ENCODE measurements around the gene CHAC1.
A peak's percentile ranks its signal among the peaks of the same experiment; 100 is the strongest.

The CHAC1 gene

DNA sequence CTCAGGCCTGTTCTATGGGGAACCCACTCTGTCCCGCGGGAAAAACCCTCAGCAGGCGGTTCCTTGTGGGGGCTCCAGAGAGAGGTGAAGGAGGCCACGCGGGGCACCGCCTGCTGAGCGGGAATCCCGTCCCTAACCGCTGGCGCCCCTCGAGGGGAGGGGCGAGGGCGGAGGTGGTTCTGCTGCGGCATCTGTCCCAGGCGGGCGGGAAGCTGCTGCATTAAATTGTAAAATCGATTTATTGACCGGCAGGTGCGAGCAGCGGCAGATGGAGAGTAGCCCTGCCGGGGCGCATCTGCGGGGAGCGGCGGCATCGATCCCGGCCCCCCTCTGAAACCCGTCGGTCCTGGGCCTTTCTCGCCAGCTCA, 27.8 kb upstream of the CHAC1 start:
- no peak for DNase-seq

DNA sequence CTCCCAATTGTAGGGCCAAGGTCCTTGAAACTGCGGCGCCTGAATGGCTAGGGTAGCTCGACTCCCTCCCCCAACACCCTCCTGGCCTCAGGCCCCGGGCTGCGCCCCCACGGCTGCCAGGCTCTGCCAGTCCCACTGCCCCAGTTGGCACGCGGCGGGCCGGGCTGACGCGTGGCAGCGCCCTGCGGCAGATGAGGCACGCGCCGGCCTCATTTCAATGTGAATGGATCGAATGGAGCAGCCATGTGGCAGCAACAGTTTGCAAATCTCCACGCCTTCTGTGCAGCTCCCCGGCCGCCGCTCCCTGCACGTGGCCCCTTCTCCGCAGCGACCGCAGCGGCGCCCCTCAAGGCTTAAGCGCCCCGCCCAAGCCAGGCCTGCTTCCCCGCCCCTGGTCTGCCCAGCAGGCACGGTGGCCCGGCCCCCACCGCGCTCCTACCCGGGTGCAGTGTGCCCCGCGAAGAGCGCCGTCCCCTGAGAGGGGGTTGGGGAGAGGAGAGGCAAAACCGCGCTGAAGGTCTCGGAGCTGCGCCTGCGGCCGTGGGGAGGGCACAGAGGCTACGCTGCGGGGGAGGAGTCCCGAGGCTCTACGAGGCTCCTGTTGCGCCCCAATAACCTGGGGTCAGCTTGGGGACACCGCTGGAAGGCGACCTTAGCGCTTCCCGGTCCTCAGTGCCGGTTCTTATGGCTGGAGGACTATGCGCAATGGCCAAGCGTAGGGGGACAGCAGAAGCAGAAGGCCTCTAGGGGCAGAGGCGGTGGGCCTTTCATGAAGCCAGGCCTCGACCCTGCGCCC, 27.2 kb upstream of the CHAC1 start:
- no peak for DNase-seq

DNA sequence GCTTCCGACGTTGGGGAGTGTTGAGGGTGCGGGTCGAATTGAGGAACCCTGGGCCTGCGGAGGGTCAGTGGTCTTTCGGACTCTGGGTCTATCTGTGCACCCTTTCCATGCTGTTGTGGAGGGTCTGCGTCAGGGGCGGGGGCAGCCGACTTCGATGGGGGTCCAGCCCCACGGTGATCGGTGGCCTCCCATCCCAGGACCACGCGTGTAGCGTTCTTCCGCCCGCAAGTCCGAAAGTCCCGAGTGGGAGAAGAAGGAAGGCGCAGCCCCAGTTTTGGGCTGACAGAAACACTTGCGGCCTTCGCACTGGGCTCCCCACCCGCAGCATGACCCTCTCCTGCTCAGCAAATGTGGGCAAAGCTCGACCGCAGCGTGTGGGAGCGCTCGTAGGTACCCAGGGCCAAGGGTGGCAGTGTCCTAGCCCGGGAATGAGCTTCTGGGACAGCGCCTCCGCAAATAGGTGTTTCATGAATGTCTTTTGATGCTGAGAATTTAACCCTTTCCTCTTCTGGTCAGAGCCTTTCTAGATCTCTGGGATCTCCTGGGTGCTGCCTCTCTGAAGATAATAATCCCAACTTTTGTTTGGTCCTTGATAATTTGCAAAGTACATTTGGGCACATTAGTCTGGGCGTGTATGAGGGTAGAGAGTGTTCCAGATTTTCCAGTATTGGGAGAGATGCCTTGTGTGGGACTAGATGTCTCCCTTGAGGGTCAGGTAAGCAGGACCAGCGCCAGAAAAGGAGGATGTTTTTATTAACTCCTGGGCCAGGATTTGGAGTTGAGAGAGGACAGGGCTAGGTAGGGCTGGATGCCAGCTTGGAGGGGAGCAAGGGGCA, 26.4 kb upstream of the CHAC1 start:
- no peak for DNase-seq

DNA sequence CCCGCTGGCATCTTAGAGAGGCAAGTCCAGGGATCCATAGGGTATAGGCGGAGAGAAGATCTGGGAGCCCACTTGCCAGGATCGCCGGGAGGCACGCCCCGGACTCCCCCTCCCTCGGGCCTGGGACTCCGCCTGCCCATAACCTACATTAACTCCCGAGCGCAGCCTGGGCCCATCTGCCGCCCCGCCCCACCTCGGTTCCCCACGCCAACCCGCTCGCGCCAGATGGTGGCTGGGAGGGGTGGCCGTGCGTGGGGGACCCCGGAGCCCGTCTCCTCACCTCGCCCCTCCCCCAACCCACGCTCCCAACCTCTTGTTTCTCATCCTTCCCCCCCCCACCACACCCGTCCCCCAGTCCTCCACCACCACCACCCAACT, 25.8 kb upstream of the CHAC1 start:
- no peak for DNase-seq

DNA sequence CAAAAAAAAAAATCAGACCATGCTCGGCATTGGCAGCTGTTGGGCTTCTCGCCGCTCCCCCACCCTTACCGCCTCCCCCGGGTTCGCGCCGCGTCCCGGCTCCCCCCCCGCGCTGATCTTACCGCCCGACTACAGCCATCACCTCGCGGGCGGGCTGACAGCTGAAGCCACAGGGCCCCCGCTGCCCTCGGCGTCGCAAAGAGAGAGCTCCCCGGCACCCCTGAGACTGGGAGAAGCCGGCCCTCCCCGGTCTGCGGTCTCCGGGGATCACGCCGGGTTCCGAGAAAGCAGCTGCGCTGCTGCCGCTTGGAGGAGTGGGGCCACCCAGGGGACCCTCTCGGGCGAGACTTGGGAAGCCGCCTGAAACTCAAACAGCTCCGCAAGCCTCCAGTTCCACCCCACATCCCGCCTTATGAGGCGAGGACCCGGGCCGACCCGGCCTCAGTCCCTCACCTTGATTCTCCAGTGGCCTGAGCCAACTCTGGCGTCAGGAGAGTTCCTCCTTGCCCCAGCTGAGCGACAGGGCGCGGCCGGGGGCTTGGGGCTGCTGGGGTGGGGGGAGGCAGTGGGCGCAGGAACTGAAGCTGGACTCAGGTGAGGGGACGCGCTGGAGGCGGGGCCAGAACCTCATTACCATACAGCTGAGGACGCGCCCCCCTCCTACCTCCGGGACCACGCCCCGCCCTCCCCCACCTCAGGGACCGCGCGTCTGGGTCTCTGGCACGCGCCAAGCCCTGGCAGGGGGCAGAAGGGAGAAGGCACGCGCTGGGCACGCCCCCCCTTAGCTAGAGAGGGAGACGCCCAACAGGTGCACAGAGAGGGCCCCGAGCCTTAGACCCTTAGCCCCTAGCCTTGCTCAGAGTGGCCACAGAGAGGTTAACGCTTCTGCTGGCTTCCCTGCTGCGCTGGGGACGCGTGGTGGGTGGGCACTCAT, 25.1 kb upstream of the CHAC1 start:
- peak; percentile 89 for DNase-seq

DNA sequence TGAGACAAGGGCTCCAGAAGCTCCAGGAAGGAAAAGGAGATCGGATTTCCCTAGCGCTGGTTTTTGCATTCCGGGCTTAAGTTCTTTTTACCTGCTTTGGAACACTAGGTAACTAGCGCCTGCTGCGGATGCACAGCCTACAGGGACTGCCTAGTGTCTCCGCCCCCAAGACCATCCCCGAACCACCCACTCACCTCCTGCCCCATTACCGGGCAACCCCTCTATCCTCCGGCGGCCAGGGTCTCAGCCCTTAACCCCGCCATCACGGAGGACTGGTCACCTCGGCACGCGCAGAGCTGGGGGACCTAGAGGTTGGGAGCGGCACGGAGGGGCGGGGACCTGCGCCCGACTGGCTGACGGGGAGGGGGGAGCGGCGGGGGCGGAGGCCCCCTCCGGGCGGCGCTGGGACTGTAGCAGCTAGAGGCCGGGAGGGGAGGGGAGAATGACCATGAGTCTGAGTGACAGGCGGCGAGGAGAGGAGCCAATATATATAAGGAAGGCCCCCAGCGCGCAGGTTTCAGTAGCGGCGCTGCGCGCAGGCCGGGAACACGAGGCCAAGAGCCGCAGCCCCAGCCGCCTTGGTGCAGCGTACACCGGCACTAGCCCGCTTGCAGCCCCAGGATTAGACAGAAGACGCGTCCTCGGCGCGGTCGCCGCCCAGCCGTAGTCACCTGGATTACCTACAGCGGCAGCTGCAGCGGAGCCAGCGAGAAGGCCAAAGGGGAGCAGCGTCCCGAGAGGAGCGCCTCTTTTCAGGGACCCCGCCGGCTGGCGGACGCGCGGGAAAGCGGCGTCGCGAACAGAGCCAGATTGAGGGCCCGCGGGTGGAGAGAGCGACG, 24.2 kb upstream of the CHAC1 start, which contains the start of gene DLL4:
TSS of gene DLL4 (plus strand) at position 520 of the 839 bp plus-strand sequence. CDS start 329 bp downstream, outside the sequence.
- peak; percentile 87 for DNase-seq

DNA sequence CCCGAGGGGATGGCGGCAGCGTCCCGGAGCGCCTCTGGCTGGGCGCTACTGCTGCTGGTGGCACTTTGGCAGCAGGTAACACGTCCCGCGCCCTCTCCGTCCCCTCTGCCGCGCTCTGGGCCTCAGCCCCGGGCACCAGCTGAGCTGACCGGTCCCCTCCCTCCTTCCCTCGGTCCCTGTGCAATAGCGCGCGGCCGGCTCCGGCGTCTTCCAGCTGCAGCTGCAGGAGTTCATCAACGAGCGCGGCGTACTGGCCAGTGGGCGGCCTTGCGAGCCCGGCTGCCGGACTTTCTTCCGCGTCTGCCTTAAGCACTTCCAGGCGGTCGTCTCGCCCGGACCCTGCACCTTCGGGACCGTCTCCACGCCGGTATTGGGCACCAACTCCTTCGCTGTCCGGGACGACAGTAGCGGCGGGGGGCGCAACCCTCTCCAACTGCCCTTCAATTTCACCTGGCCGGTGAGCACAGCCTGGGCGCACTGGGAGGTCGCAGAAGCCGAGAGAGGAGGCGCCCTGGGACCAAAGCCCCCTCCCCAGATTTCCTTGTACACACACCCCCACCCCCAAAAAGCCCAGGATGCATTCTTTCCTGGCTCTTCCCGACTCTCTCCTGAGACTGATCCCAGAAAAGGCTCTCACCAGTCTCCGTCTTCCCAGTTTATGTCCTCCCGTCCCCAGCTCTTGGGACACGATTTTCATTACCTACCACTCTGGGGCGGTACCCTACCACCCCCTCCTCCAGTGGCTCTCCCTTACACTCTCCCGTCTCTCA, 23.4 kb upstream of the CHAC1 start:
- DNase-seq, result no peak

DNA sequence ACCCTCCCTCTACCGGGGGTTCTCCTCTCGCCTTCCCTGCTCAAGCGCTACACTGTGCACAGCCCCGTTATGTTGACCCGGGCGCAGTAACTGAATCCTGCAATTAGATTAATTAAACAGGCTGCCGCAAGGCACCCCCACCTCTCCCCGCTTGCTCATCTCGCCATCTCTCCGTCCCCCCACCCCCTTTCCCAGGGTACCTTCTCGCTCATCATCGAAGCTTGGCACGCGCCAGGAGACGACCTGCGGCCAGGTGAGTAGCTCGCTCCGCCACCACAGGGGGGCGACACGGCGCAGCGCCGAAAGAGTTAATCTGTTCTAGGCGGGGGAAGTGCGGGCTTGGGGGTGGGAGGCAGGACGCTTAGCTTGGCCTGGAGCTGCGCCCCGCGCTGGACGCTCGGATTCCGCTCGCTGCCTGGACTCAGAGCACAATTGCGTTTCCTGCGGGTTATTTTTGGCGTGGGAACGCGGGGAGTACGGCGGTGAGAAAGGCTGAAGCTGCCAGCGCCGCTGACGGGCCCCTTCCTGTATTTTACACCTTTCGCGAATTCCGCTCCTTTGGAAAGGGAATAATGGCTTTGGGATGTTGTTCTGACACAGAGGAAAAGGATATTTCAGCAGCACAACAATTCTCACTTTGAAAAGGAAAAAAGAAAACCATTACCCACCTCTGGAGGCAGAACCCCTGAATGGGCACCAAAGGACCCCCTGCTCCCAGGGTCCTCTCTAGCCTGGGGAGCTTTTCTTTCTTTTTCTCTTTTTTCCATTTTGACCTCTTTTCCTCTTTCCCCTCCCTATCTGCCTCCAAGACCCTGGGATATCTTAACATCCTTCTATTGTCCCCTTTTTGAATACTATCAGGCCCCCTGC, 22.6 kb upstream of the CHAC1 start:
- no peak for DNase-seq

DNA sequence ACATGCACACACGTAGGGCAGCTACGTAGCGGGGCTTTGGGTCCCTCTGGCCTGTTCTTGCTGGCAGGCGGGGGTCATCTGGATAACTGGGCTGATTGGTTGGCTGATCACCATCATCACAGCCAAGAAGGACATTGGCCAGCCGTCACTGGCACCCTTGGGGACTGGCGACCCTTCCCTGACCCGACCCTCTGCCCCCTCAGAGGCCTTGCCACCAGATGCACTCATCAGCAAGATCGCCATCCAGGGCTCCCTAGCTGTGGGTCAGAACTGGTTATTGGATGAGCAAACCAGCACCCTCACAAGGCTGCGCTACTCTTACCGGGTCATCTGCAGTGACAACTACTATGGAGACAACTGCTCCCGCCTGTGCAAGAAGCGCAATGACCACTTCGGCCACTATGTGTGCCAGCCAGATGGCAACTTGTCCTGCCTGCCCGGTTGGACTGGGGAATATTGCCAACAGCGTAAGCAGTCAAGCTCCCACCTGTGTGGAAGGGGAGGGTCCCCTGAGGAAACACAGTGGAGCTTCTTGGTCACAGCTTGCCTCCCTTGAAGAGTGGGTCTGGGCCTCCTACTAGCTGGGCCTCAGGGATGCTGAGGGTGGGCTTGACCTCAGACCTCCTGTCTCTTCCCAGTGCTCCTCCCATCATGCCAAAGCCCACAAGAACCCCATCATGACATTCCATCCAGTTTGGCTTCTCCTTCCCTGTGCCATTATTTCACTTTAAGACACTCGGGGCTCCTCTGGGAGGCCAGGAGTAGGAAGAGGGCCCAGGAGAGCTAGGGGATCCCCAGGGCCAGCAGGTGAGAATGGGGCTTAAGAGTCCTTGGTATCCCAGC, 21.8 kb upstream of the CHAC1 start:
- DNase-seq, result no peak

DNA sequence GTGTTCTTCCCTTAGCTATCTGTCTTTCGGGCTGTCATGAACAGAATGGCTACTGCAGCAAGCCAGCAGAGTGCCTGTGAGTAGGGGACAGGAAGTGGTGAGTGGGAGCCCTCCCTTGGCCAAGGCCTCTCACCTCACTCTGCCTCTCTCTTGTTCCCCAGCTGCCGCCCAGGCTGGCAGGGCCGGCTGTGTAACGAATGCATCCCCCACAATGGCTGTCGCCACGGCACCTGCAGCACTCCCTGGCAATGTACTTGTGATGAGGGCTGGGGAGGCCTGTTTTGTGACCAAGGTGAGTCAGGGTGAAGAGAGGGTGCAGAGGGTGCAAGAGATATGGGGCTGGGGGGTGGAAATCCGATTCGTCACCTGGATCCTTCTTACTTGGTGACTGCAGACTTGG, 21.1 kb upstream of the CHAC1 start:
- no peak for DNase-seq

DNA sequence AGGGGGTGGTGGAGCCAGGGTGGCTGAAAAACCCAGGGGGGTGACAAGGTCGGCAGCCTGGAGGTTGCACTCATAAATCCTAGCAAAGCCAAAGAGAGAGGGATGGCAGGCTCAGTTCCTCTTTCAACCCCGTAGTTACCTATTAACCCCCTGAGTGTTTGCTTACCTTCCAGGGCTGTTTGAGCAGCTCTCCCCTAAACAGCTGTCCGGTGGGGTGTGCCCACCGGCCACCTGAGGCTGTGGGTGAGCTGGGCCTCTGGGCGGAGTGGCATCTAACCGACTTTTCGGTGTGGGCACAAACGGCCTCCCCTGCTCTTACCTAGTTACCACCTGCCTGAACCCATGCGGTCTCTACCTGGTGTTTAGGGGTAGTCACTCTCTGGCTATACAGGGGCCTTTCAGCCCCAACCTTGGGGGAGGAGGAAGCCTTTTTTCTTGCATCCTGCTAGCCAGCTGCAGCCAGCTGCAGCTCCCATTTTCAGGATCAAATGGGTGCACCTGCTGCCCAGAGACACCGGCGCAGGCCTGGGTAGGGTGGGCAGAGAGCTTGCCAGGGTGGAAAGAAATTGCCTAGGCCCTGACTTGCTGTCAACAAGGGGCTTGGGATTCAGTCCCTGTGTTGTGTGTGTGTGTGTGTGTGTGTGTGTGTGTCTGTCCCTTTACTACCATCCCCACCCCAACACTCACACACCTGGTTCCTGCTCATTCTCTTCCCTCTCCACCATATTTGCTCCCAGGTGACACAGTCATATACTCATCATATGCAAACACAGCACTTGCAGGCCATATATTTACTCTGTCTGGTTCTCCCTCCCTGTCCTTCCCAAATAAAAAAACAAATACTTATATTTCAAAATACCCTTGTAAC, 20.4 kb upstream of the CHAC1 start:
- DNase-seq, result no peak

DNA sequence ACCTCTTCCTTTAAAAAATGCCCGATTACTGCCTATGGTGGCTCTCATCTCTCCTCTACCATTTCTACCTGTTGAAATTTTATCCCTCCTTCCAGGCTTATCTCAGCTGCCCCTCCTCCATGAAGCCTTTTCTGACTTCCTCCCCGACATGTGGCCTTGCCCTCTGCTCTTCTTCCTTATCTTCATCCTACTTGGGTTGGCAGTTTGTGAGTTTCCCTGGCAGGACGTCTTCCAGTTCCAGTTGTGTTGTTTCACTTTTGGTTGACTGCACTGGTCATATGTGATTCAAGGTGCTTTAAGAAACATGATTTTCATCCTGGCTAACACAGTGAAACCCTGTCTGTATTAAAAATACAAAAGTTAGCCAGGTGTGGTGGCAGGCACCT, 19.8 kb upstream of the CHAC1 start:
- no peak for DNase-seq

DNA sequence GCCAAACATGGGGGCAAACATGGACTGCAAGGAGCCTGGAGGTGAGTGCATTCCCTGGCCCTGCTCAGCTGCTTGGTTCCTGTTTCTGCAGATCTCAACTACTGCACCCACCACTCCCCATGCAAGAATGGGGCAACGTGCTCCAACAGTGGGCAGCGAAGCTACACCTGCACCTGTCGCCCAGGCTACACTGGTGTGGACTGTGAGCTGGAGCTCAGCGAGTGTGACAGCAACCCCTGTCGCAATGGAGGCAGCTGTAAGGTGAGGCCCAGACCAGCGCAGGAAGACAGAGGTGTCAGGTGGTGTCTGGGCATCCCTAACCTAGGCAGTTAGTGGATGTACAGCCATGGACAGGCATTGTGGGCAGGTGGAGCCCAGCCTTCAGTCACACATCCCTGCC, 18.8 kb upstream of the CHAC1 start:
- no peak for DNase-seq

DNA sequence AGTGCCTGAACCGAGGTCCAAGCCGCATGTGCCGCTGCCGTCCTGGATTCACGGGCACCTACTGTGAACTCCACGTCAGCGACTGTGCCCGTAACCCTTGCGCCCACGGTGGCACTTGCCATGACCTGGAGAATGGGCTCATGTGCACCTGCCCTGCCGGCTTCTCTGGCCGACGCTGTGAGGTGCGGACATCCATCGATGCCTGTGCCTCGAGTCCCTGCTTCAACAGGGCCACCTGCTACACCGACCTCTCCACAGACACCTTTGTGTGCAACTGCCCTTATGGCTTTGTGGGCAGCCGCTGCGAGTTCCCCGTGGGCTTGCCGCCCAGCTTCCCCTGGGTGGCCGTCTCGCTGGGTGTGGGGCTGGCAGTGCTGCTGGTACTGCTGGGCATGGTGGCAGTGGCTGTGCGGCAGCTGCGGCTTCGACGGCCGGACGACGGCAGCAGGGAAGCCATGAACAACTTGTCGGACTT, 17.0 kb upstream of the CHAC1 start:
- no peak for DNase-seq

DNA sequence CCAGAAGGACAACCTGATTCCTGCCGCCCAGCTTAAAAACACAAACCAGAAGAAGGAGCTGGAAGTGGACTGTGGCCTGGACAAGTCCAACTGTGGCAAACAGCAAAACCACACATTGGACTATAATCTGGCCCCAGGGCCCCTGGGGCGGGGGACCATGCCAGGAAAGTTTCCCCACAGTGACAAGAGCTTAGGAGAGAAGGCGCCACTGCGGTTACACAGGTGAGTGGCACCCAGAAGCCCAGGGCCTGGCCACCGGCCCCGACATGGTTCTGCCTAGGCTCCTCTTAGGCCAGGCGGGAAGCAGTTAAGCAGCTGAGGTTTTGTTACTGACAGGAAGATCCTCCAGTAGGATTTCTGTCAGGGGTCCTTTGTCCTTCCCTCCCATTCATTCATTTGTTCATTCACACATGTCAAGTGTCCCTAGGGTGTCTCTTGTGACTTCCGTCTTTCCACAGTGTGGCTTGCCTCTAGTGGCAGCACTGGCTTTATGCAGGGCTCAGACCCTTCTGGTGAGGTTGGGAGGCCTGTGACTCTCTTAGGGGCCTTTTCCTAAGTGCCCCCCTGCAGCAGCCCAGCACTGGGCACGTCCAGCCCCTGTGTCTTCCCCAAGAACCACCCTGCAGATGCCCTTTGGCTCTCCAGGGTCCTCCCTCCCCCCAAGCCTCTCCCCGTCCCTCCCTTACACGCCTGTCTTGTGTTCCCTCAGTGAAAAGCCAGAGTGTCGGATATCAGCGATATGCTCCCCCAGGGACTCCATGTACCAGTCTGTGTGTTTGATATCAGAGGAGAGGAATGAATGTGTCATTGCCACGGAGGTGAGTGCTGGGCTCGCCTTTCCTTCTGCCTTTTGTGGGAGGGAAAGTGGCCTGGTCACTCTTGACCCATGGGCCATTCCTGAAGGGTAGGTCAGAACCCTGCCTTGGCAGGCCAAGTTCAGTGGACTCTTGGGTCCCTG, 16.3 kb upstream of the CHAC1 start:
- DNase-seq, result no peak

DNA sequence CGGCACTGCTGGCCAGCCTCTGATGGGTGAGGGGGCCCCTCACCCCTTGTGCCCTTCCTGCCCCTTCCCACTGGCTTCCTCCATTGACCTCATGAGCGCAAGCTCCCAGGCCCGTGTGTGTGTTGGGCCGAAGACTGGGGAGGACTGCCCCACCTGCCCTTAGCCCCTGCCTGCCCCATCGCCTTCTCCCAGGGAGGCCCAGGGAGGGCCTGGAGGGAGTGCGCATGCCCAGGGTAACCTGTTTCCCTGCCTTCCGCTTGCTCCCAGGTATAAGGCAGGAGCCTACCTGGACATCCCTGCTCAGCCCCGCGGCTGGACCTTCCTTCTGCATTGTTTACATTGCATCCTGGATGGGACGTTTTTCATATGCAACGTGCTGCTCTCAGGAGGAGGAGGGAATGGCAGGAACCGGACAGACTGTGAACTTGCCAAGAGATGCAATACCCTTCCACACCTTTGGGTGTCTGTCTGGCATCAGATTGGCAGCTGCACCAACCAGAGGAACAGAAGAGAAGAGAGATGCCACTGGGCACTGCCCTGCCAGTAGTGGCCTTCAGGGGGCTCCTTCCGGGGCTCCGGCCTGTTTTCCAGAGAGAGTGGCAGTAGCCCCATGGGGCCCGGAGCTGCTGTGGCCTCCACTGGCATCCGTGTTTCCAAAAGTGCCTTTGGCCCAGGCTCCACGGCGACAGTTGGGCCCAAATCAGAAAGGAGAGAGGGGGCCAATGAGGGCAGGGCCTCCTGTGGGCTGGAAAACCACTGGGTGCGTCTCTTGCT, 15.3 kb upstream of the CHAC1 start:
- DNase-seq, result no peak

All from NCI-H510A (cell line).